ENCODE data around the gene ZC3H18. TPM values are rescaled to one million over a fixed set of nuclear protein-coding genes. Genes with fewer than 3 reads are reported as not detected.

The ZC3H18 gene
- total and polyA plus RNA-seq, 12 donors, result 18.3 to 28.7 (median 22.0) TPM

DNA sequence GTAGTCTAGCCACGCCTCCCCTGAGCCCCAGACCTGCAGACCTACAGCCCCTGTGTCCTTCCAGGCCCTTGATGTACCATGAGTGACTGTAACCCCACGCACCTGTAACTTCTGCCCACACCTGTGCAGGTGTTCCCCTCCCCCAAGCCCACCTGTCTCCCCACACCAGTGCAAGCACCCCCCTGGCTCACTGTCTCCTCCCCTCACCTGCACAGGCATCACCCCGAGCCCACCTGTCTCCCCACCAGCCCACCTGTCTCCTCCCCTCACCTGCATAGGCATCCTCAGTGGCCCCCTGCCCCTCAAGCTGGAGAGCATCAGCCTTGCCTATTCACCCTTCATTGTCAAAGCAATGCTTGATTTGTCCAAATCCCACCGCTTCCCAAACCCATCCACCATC lies 32.3 kb upstream of the ZC3H18 start:
- intact Hi-C loops (cut with DNase I), result no loop called here
- DNase-seq, result no peak
- TF ChIP-seq, protein P1, sequence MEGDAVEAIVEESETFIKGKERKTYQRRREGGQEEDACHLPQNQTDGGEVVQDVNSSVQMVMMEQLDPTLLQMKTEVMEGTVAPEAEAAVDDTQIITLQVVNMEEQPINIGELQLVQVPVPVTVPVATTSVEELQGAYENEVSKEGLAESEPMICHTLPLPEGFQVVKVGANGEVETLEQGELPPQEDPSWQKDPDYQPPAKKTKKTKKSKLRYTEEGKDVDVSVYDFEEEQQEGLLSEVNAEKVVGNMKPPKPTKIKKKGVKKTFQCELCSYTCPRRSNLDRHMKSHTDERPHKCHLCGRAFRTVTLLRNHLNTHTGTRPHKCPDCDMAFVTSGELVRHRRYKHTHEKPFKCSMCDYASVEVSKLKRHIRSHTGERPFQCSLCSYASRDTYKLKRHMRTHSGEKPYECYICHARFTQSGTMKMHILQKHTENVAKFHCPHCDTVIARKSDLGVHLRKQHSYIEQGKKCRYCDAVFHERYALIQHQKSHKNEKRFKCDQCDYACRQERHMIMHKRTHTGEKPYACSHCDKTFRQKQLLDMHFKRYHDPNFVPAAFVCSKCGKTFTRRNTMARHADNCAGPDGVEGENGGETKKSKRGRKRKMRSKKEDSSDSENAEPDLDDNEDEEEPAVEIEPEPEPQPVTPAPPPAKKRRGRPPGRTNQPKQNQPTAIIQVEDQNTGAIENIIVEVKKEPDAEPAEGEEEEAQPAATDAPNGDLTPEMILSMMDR (IDR thresholded peaks at IDR 0.05), result no peak
- no peak for ATAC-seq
- Histone ChIP-seq H3K36me3 (no peaks in the 10 kb centered on the region), H3K27me3 (peaks cover 0 to 45% (median 41%) of the 10 kb centered on the region in 7 donors), H3K4me1 (peaks cover 5 to 15% (median 10%) of the 10 kb centered on the region in 9 donors), H3K9me3 (peaks cover 0 to 8% (median 6%) of the 10 kb centered on the region in 11 donors), H3K4me3 (no peak overlapping the region), H3K27ac (no peak overlapping the region)
- WGBS, 2 donors, result 76 to 89% methylated on average over 4 of the region's 4 CpGs

DNA sequence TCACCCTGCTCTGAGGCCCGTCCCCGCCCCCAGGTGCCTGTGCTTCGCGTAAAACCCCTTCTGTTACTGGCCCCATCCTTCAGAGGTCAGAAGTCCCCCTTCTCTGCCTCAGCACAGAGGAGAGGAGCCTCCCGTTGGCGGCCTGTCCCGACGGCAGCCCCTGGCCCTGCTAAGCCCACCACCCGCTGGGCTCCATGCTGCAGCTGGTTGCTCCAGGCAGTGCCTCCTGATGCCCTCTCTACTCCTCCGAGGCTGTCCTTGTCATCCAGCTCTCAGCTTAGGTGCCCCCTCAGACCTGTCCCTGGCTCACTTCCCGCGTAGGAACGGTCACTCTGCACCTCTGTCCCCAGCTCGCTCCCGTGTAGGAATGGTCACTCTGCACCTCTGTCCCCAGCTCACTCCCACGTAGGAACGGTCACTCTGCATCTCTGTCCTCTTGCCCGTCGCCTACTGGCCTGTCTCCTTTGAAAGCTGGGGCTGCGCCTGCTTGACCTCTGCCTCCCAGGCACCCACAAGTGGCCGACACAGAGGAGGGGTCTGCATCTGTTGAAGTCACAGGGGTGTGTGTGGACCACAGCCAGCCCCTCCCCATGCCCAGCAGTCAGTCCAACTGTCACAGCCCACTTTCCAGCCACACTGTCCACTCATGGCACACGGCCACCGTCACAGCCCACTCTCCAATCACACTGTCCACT lies 31.7 kb upstream of the ZC3H18 start:
- intact Hi-C loops (cut with DNase I), result no loop called here
- H3K27me3 ChIP-seq, result peaks cover 0 to 45% (median 41%) of the 10 kb centered on the region in 7 donors
- no peaks in the 10 kb centered on the region for H3K36me3 ChIP-seq
- 48 to 51% methylated on average over 23 of the region's 23 CpGs for WGBS, 2 donors
- H3K9me3 ChIP-seq, result peaks cover 0 to 14% (median 12%) of the 10 kb centered on the region in 11 donors
- DNase-seq (no peak), ATAC-seq (no peak)
- H3K4me1 ChIP-seq, result peaks cover 5 to 12% (median 10%) of the 10 kb centered on the region in 9 donors
- TF ChIP-seq, protein P1 (IDR thresholded peaks at IDR 0.05), result no peak
- no peak overlapping the region for H3K27ac ChIP-seq
- H3K4me3 ChIP-seq, result no peak overlapping the region

DNA sequence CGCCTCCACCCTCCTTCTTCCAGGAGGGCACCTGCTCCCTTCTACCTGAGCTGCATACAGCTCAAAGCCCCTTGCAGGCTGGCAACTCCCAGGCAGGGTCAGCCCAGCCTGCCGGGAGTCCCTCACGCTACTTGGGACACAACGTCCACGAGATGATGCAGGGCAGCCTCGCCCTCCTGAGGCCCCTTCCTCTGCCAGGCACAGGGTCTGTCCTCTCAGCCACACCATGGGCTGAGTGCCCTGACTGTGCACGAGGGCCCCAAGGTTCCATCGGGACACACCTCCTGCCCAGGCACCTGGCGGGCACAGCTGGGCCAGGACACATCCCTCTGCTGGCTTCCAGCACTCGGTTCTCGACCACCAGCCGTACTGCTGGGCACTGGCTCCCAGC lies 30.9 kb upstream of the ZC3H18 start:
- peaks cover 0 to 22% (median 17%) of the 10 kb centered on the region in 11 donors for H3K9me3 ChIP-seq
- intact Hi-C loops (cut with DNase I), result no loop called here
- H3K27ac ChIP-seq, result no peak overlapping the region
- peaks cover 5 to 12% (median 10%) of the 10 kb centered on the region in 9 donors for H3K4me1 ChIP-seq
- TF ChIP-seq, protein P1 (IDR thresholded peaks at IDR 0.05), result no peak
- ATAC-seq (no peak), DNase-seq (no peak)
- H3K36me3 ChIP-seq, result no peaks in the 10 kb centered on the region
- H3K27me3 ChIP-seq, result peaks cover 0 to 45% (median 41%) of the 10 kb centered on the region in 7 donors
- no peak overlapping the region for H3K4me3 ChIP-seq
- WGBS, 2 donors, result 64 to 78% methylated on average over 12 of the region's 12 CpGs

DNA sequence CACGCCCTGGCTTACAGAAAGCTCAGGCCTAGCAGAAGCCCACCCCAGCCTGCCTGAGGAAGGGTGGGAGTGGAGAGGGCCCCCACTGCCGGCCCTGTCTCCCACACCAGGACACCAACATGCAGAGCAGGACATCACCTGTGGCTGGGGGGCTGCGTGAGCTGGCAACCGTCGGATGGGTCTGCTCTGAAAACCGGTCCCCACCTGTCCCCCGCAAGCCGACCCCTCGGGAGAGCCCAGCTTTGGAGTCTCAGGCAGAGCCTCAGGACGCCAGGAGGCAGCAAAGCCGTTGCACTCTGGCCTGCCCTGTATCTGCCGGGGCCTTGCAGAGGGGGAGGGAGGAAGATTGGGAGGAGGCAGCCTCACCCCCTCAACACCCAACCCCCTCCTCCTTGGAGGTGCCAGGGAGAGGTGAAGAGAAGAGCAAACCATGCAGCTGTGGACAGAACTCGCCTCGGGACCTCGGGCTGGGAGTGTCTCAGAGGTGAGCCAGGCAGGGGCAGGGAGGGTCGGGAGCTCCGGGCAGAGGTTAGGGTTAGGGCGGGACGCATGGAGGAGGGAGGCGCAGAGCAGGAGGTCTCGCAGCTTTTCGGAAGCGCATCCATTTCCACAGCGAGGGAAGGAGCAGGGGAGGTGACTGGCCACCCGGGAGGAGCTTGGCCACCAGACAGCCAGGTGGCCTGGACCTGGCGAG lies 30.4 kb upstream of the ZC3H18 start:
- TF ChIP-seq, protein P1 (IDR thresholded peaks at IDR 0.05), result no peak
- WGBS, 2 donors, result 32 to 37% methylated on average over 26 of the region's 26 CpGs

More for the DNA sequence above, 30.4 kb upstream of the ZC3H18 start:
- no peak overlapping the region for H3K4me3 ChIP-seq
- ATAC-seq (no peak), DNase-seq (no peak)
- H3K4me1 ChIP-seq, result peaks cover 4 to 11% (median 9%) of the 10 kb centered on the region in 9 donors
- peaks cover 0 to 45% (median 41%) of the 10 kb centered on the region in 7 donors for H3K27me3 ChIP-seq
- intact Hi-C loops (cut with DNase I), result no loop called here
- H3K36me3 ChIP-seq, result no peaks in the 10 kb centered on the region
- no peak overlapping the region for H3K27ac ChIP-seq
- peaks cover 0 to 27% (median 17%) of the 10 kb centered on the region in 11 donors for H3K9me3 ChIP-seq
